ENCODE data around the gene PLP2. TPM values are rescaled to one million over a fixed set of nuclear protein-coding genes. Genes with fewer than 3 reads are reported as not detected.

The PLP2 gene
- total and polyA plus RNA-seq, 2 of the 13 experiments (the other 11 are each of a cell fraction or from before 2014, with no cell fraction given): 0.40 to 3.6 TPM

- TF ChIP-seq, protein P1, sequence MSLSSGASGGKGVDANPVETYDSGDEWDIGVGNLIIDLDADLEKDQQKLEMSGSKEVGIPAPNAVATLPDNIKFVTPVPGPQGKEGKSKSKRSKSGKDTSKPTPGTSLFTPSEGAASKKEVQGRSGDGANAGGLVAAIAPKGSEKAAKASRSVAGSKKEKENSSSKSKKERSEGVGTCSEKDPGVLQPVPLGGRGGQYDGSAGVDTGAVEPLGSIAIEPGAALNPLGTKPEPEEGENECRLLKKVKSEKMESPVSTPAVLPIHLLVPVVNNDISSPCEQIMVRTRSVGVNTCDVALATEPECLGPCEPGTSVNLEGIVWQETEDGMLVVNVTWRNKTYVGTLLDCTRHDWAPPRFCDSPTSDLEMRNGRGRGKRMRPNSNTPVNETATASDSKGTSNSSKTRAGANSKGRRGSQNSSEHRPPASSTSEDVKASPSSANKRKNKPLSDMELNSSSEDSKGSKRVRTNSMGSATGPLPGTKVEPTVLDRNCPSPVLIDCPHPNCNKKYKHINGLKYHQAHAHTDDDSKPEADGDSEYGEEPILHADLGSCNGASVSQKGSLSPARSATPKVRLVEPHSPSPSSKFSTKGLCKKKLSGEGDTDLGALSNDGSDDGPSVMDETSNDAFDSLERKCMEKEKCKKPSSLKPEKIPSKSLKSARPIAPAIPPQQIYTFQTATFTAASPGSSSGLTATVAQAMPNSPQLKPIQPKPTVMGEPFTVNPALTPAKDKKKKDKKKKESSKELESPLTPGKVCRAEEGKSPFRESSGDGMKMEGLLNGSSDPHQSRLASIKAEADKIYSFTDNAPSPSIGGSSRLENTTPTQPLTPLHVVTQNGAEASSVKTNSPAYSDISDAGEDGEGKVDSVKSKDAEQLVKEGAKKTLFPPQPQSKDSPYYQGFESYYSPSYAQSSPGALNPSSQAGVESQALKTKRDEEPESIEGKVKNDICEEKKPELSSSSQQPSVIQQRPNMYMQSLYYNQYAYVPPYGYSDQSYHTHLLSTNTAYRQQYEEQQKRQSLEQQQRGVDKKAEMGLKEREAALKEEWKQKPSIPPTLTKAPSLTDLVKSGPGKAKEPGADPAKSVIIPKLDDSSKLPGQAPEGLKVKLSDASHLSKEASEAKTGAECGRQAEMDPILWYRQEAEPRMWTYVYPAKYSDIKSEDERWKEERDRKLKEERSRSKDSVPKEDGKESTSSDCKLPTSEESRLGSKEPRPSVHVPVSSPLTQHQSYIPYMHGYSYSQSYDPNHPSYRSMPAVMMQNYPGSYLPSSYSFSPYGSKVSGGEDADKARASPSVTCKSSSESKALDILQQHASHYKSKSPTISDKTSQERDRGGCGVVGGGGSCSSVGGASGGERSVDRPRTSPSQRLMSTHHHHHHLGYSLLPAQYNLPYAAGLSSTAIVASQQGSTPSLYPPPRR (CRISPR knock-in tag; IDR thresholded peaks at IDR 0.05; ENCODE audit: borderline replicate concordance): no peak
- no peak for TF ChIP-seq ZNF776 (CRISPR knock-in tag; IDR thresholded peaks at IDR 0.05)
- TF ChIP-seq POLR2AphosphoS5 (IDR thresholded peaks at IDR 0.05; ENCODE audit: low read depth, low read length): peak; percentile 50
- TF ChIP-seq, protein P2, sequence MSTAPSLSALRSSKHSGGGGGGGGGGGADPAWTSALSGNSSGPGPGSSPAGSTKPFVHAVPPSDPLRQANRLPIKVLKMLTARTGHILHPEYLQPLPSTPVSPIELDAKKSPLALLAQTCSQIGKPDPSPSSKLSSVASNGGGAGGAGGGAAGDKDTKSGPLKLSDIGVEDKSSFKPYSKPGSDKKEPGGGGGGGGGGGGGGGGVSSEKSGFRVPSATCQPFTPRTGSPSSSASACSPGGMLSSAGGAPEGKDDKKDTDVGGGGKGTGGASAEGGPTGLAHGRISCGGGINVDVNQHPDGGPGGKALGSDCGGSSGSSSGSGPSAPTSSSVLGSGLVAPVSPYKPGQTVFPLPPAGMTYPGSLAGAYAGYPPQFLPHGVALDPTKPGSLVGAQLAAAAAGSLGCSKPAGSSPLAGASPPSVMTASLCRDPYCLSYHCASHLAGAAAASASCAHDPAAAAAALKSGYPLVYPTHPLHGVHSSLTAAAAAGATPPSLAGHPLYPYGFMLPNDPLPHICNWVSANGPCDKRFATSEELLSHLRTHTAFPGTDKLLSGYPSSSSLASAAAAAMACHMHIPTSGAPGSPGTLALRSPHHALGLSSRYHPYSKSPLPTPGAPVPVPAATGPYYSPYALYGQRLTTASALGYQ (CRISPR knock-in tag; IDR thresholded peaks at IDR 0.05): no peak
- no peak for TF ChIP-seq NR2F6 (IDR thresholded peaks at IDR 0.05)
- peak; percentile 57 for TF ChIP-seq NR2F6 (CRISPR knock-in tag; IDR thresholded peaks at IDR 0.05)
- no peak for TF ChIP-seq ATF4 (CRISPR knock-in tag; IDR thresholded peaks at IDR 0.05)
- no peak for TF ChIP-seq CAMTA2 (CRISPR knock-in tag; IDR thresholded peaks at IDR 0.05; ENCODE audit: borderline replicate concordance)
- no peak for TF ChIP-seq ZNF781 (CRISPR knock-in tag; IDR thresholded peaks at IDR 0.05; ENCODE audit: borderline replicate concordance, not compliant biosample characterization)
- no peak for TF ChIP-seq U2AF2 (IDR thresholded peaks at IDR 0.05; ENCODE audit: low read depth, low read length)
- no peak for TF ChIP-seq AKAP8 (CRISPR knock-in tag; IDR thresholded peaks at IDR 0.05)
- no peak for TF ChIP-seq ZNF749 (CRISPR knock-in tag; IDR thresholded peaks at IDR 0.05; ENCODE audit: borderline replicate concordance)
- peak; percentile 54; the same call in 1 of the 2 replicates for TF ChIP-seq GATAD1 (CRISPR knock-in tag; IDR thresholded peaks at IDR 0.05)
- TF ChIP-seq RBFOX2 (IDR thresholded peaks at IDR 0.05; ENCODE audit: low read depth, low read length): peak; percentile 85
- no peak for TF ChIP-seq ZNF562 (CRISPR knock-in tag; IDR thresholded peaks at IDR 0.05; ENCODE audit: borderline replicate concordance)
- no peak for TF ChIP-seq FOXP4 (CRISPR knock-in tag; IDR thresholded peaks at IDR 0.05)
- no peak for TF ChIP-seq STAT5B (CRISPR knock-in tag; IDR thresholded peaks at IDR 0.05)
- TF ChIP-seq IKZF4 (CRISPR knock-in tag; IDR thresholded peaks at IDR 0.05; ENCODE audit: borderline replicate concordance, low read depth, not compliant biosample characterization): no peak
- no peak for TF ChIP-seq SMAD3 (CRISPR knock-in tag; IDR thresholded peaks at IDR 0.05)
- TF ChIP-seq RARG (CRISPR knock-in tag; IDR thresholded peaks at IDR 0.05; ENCODE audit: low read depth): no peak
These were observed 14.7 kb downstream of the PLP2 start, which contains the start of gene PRICKLE3 (continued) for GRCh38 chrX:49186125-49187027.
